HEK293 (cell line): ENCODE data around the gene AURKB.

Experiments
- GFI1B ChIP-seq: fragments of 450-650 bp; formaldehyde crosslinking; IDR thresholded peaks from 2 replicates; pipeline ENCODE4 v1.5.1; 2016; ENCODE audit warnings: missing biosample characterization, missing genetic modification characterization
- HIC1 ChIP-seq: fragments of 450-650 bp; formaldehyde crosslinking; IDR thresholded peaks from 2 replicates; pipeline ENCODE4 v1.5.1; 2016; ENCODE audit warnings: missing biosample characterization, missing genetic modification characterization
- OVOL3 ChIP-seq: fragments of 450-650 bp; formaldehyde crosslinking; IDR thresholded peaks from 2 replicates; pipeline ENCODE4 v1.5.1; 2016; ENCODE audit warnings: missing biosample characterization, missing genetic modification characterization
- SETDB1 ChIP-seq: IDR thresholded peaks from one replicate; pipeline ENCODE4 v1.6.1; 2017; ENCODE audit warnings: mild to moderate bottlenecking, low read length, moderate library complexity, mixed read lengths; ENCODE audit not compliant: insufficient read length
- SP3 ChIP-seq: fragments of 450-650 bp; formaldehyde crosslinking; IDR thresholded peaks from 2 replicates; pipeline ENCODE4 v1.5.1; 2016; ENCODE audit warnings: missing biosample characterization, missing genetic modification characterization
- WT1 ChIP-seq: fragments of 450-650 bp; formaldehyde crosslinking; IDR thresholded peaks from 2 replicates; pipeline ENCODE4 v1.5.1; 2016; ENCODE audit warnings: missing biosample characterization, missing genetic modification characterization
- ZBTB1 ChIP-seq: fragments of 450-650 bp; formaldehyde crosslinking; IDR thresholded peaks from 2 replicates; pipeline ENCODE4 v1.5.1; 2016; ENCODE audit warnings: missing biosample characterization, missing genetic modification characterization
- ZBTB21 ChIP-seq: fragments of 450-650 bp; formaldehyde crosslinking; IDR thresholded peaks from 2 replicates; pipeline ENCODE4 v1.5.1; 2017; ENCODE audit warnings: missing biosample characterization, missing genetic modification characterization
- ZFHX2 ChIP-seq: fragments of 450-650 bp; formaldehyde crosslinking; conservative IDR thresholded peaks from 2 replicates; pipeline ENCODE4 v1.5.1; 2016; ENCODE audit warnings: missing biosample characterization, missing genetic modification characterization
- ZFP69B ChIP-seq: fragments of 450-650 bp; formaldehyde crosslinking; IDR thresholded peaks from 2 replicates; pipeline ENCODE4 v1.5.1; 2016; ENCODE audit warnings: missing biosample characterization, missing genetic modification characterization
- ZNF174 ChIP-seq: fragments of 450-650 bp; formaldehyde crosslinking; IDR thresholded peaks from 2 replicates; pipeline ENCODE4 v1.5.0; 2017; ENCODE audit warnings: missing biosample characterization, mild to moderate bottlenecking, missing genetic modification characterization
- ZNF175 ChIP-seq: fragments of 450-650 bp; formaldehyde crosslinking; IDR thresholded peaks from 2 replicates; pipeline ENCODE4 v1.5.1; 2016; ENCODE audit warnings: missing biosample characterization, missing genetic modification characterization
- ZNF341 ChIP-seq: fragments of 450-650 bp; formaldehyde crosslinking; IDR thresholded peaks from 2 replicates; pipeline ENCODE4; 2016; ENCODE audit warnings: low read depth, missing biosample characterization, missing genetic modification characterization
- ZNF426 ChIP-seq: fragments of 450-650 bp; formaldehyde crosslinking; IDR thresholded peaks from 2 replicates; pipeline ENCODE4 v1.5.1; 2017; ENCODE audit warnings: missing biosample characterization, missing genetic modification characterization, mild to moderate bottlenecking, inconsistent platforms, moderate library complexity
- ZNF558 ChIP-seq: fragments of 450-650 bp; formaldehyde crosslinking; IDR thresholded peaks from 2 replicates; pipeline ENCODE4 v1.5.1; 2016; ENCODE audit warnings: missing biosample characterization, missing genetic modification characterization
- ZNF585B ChIP-seq: fragments of 450-650 bp; formaldehyde crosslinking; IDR thresholded peaks from 2 replicates; pipeline ENCODE4 v1.5.1; 2016; ENCODE audit warnings: missing biosample characterization, missing genetic modification characterization
- ZNF621 ChIP-seq: fragments of 450-650 bp; formaldehyde crosslinking; IDR thresholded peaks from 2 replicates; pipeline ENCODE4 v1.5.1; 2017; ENCODE audit warnings: missing biosample characterization, missing genetic modification characterization
- ZNF623 ChIP-seq: fragments of 450-650 bp; formaldehyde crosslinking; IDR thresholded peaks from 2 replicates; pipeline ENCODE4 v1.5.1; 2016; ENCODE audit warnings: missing biosample characterization, missing genetic modification characterization
- TF ChIP-seq, protein P1 (sequence below): fragments of 450-650 bp; formaldehyde crosslinking; IDR thresholded peaks from 2 replicates; pipeline ENCODE4 v1.5.1; 2016; ENCODE audit warnings: missing biosample characterization, missing genetic modification characterization, borderline replicate concordance
- TF ChIP-seq, protein P2 (sequence below): fragments of 450-650 bp; formaldehyde crosslinking; IDR thresholded peaks from 2 replicates; pipeline ENCODE4 v1.5.1; 2016; ENCODE audit warnings: missing biosample characterization, missing genetic modification characterization
- TF ChIP-seq, protein P3 (sequence below): fragments of 450-650 bp; formaldehyde crosslinking; IDR thresholded peaks from 2 replicates; pipeline ENCODE4 v1.5.1; 2016; ENCODE audit warnings: missing biosample characterization, missing genetic modification characterization
- TF ChIP-seq, protein P4 (sequence below): fragments of 450-650 bp; IDR thresholded peaks from 2 replicates; pipeline ENCODE4 v1.5.1; 2018; ENCODE audit warnings: missing biosample characterization, mild to moderate bottlenecking, missing genetic modification characterization
- TF ChIP-seq, protein P5 (sequence below): fragments of 450-650 bp; formaldehyde crosslinking; IDR thresholded peaks from 2 replicates; pipeline ENCODE4 v1.5.1; 2016; ENCODE audit warnings: missing biosample characterization, missing genetic modification characterization
- TF ChIP-seq, protein P6 (sequence below): fragments of 450-650 bp; formaldehyde crosslinking; IDR thresholded peaks from 2 replicates; pipeline ENCODE4 v1.5.1; 2017; ENCODE audit warnings: missing biosample characterization, missing genetic modification characterization

The AURKB gene

GRCh38 chr17:8189711-8190477 lies 20.5 kb downstream of the AURKB start, which contains the start of gene BORCS6 (continued):
- TF ChIP-seq, protein P1, sequence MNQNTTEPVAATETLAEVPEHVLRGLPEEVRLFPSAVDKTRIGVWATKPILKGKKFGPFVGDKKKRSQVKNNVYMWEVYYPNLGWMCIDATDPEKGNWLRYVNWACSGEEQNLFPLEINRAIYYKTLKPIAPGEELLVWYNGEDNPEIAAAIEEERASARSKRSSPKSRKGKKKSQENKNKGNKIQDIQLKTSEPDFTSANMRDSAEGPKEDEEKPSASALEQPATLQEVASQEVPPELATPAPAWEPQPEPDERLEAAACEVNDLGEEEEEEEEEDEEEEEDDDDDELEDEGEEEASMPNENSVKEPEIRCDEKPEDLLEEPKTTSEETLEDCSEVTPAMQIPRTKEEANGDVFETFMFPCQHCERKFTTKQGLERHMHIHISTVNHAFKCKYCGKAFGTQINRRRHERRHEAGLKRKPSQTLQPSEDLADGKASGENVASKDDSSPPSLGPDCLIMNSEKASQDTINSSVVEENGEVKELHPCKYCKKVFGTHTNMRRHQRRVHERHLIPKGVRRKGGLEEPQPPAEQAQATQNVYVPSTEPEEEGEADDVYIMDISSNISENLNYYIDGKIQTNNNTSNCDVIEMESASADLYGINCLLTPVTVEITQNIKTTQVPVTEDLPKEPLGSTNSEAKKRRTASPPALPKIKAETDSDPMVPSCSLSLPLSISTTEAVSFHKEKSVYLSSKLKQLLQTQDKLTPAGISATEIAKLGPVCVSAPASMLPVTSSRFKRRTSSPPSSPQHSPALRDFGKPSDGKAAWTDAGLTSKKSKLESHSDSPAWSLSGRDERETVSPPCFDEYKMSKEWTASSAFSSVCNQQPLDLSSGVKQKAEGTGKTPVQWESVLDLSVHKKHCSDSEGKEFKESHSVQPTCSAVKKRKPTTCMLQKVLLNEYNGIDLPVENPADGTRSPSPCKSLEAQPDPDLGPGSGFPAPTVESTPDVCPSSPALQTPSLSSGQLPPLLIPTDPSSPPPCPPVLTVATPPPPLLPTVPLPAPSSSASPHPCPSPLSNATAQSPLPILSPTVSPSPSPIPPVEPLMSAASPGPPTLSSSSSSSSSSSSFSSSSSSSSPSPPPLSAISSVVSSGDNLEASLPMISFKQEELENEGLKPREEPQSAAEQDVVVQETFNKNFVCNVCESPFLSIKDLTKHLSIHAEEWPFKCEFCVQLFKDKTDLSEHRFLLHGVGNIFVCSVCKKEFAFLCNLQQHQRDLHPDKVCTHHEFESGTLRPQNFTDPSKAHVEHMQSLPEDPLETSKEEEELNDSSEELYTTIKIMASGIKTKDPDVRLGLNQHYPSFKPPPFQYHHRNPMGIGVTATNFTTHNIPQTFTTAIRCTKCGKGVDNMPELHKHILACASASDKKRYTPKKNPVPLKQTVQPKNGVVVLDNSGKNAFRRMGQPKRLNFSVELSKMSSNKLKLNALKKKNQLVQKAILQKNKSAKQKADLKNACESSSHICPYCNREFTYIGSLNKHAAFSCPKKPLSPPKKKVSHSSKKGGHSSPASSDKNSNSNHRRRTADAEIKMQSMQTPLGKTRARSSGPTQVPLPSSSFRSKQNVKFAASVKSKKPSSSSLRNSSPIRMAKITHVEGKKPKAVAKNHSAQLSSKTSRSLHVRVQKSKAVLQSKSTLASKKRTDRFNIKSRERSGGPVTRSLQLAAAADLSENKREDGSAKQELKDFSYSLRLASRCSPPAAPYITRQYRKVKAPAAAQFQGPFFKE (tag by site-specific recombination) = no peak
- TF ChIP-seq HIC1 (tag by site-specific recombination) (no peak), ZFHX2 (0 out of 2 replicates have a peak, but pooled peaks have one; percentile 30), ZNF623 (tag by site-specific recombination) (no peak), ZNF341 (tag by site-specific recombination) (peak; percentile 88), ZNF621 (tag by site-specific recombination) (no peak), ZNF175 (no peak), SETDB1 (no peak), ZNF174 (tag by site-specific recombination) (no peak), OVOL3 (tag by site-specific recombination) (no peak), ZFP69B (tag by site-specific recombination) (peak; percentile 65; the same call in 1 of the 2 replicates), ZBTB21 (tag by site-specific recombination) (no peak), ZNF558 (tag by site-specific recombination) (no peak), GFI1B (tag by site-specific recombination) (no peak), ZBTB1 (0 out of 2 replicates have a peak, but pooled peaks have one; percentile 15), SP3 (tag by site-specific recombination) (peak; percentile 86), ZNF585B (tag by site-specific recombination) (no peak), WT1 (tag by site-specific recombination) (peak; percentile 69), ZNF426 (tag by site-specific recombination) (no peak)
- TF ChIP-seq, protein P2, sequence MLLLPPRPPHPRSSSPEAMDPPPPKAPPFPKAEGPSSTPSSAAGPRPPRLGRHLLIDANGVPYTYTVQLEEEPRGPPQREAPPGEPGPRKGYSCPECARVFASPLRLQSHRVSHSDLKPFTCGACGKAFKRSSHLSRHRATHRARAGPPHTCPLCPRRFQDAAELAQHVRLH (tag by site-specific recombination) = no peak
- TF ChIP-seq, protein P3, sequence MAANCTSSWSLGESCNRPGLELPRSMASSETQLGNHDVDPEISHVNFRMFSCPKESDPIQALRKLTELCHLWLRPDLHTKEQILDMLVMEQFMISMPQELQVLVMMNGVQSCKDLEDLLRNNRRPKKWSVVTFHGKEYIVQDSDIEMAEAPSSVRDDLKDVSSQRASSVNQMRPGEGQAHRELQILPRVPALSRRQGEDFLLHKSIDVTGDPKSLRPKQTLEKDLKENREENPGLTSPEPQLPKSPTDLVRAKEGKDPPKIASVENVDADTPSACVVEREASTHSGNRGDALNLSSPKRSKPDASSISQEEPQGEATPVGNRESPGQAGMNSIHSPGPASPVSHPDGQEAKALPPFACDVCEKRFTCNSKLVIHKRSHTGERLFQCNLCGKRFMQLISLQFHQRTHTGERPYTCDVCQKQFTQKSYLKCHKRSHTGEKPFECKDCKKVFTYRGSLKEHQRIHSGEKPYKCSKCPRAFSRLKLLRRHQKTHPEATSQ (tag by site-specific recombination) = peak; percentile 28; the same call in 1 of the 2 replicates
- TF ChIP-seq, protein P4, sequence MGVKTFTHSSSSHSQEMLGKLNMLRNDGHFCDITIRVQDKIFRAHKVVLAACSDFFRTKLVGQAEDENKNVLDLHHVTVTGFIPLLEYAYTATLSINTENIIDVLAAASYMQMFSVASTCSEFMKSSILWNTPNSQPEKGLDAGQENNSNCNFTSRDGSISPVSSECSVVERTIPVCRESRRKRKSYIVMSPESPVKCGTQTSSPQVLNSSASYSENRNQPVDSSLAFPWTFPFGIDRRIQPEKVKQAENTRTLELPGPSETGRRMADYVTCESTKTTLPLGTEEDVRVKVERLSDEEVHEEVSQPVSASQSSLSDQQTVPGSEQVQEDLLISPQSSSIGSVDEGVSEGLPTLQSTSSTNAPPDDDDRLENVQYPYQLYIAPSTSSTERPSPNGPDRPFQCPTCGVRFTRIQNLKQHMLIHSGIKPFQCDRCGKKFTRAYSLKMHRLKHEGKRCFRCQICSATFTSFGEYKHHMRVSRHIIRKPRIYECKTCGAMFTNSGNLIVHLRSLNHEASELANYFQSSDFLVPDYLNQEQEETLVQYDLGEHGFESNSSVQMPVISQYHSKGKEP = no peak
- TF ChIP-seq, protein P5, sequence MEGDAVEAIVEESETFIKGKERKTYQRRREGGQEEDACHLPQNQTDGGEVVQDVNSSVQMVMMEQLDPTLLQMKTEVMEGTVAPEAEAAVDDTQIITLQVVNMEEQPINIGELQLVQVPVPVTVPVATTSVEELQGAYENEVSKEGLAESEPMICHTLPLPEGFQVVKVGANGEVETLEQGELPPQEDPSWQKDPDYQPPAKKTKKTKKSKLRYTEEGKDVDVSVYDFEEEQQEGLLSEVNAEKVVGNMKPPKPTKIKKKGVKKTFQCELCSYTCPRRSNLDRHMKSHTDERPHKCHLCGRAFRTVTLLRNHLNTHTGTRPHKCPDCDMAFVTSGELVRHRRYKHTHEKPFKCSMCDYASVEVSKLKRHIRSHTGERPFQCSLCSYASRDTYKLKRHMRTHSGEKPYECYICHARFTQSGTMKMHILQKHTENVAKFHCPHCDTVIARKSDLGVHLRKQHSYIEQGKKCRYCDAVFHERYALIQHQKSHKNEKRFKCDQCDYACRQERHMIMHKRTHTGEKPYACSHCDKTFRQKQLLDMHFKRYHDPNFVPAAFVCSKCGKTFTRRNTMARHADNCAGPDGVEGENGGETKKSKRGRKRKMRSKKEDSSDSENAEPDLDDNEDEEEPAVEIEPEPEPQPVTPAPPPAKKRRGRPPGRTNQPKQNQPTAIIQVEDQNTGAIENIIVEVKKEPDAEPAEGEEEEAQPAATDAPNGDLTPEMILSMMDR = peak; percentile 88
- TF ChIP-seq, protein P6, sequence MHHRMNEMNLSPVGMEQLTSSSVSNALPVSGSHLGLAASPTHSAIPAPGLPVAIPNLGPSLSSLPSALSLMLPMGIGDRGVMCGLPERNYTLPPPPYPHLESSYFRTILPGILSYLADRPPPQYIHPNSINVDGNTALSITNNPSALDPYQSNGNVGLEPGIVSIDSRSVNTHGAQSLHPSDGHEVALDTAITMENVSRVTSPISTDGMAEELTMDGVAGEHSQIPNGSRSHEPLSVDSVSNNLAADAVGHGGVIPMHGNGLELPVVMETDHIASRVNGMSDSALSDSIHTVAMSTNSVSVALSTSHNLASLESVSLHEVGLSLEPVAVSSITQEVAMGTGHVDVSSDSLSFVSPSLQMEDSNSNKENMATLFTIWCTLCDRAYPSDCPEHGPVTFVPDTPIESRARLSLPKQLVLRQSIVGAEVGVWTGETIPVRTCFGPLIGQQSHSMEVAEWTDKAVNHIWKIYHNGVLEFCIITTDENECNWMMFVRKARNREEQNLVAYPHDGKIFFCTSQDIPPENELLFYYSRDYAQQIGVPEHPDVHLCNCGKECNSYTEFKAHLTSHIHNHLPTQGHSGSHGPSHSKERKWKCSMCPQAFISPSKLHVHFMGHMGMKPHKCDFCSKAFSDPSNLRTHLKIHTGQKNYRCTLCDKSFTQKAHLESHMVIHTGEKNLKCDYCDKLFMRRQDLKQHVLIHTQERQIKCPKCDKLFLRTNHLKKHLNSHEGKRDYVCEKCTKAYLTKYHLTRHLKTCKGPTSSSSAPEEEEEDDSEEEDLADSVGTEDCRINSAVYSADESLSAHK (tag by site-specific recombination) = no peak
